Trophoblast cell (in vitro differentiated cells and primary cell): ENCODE data around the gene ZACN.

Source experiments
- DNase-seq, 2 donors: peaks; one replicate each; pipeline ENCODE4 v3.0.0-alpha.2; 2016
- H2AFZ ChIP-seq: 2 replicates; pipeline ENCODE4 v1.6.1; 2013; ENCODE audit warnings: low read length, moderate library complexity, mild to moderate bottlenecking; ENCODE audit not compliant: insufficient read depth, poor library complexity
- H2AK5ac ChIP-seq: 2 replicates; pipeline ENCODE4 v1.6.1; 2013; ENCODE audit warnings: mild to moderate bottlenecking, low read length
- H2BK120ac ChIP-seq: 2 replicates; pipeline ENCODE4 v1.6.1; 2013; ENCODE audit warnings: low read length, mild to moderate bottlenecking, moderate library complexity; ENCODE audit not compliant: insufficient read depth, poor library complexity
- H2BK12ac ChIP-seq: 2 replicates; pipeline ENCODE4 v1.6.1; 2013; ENCODE audit warnings: mild to moderate bottlenecking, low read length, moderate library complexity
- H2BK5ac ChIP-seq: 2 replicates; pipeline ENCODE4 v1.6.1; 2013; ENCODE audit warnings: low read length, low read depth, moderate library complexity, mild to moderate bottlenecking; ENCODE audit not compliant: poor library complexity
- H3K14ac ChIP-seq: 2 replicates; pipeline ENCODE4 v1.6.1; 2013; ENCODE audit warnings: mild to moderate bottlenecking, low read length
- H3K18ac ChIP-seq: 2 replicates; pipeline ENCODE4 v1.6.1; 2013; ENCODE audit warnings: mild to moderate bottlenecking, low read length
- H3K23ac ChIP-seq: 2 replicates; pipeline ENCODE4 v1.6.1; 2013; ENCODE audit warnings: low read length
- H3K27ac ChIP-seq: 2 replicates; pipeline ENCODE4 v1.5.1; 2013; ENCODE audit warnings: low read depth, mild to moderate bottlenecking, inconsistent platforms, low read length, moderate library complexity
- H3K27me3 ChIP-seq: 2 replicates; pipeline ENCODE4 v1.6.1; 2013; ENCODE audit warnings: inconsistent platforms, mild to moderate bottlenecking, low read length, moderate library complexity; ENCODE audit not compliant: insufficient read depth
- H3K36me3 ChIP-seq, 2 experiments: 1 replicate in 1 of 2; 2 replicates in 1 of 2; pipeline ENCODE4 v1.6.1; 2013; ENCODE audit warnings: low read length in 2 of 2, mild to moderate bottlenecking in 2 of 2, moderate library complexity in 1 of 2; ENCODE audit not compliant: insufficient read depth in 2 of 2, control insufficient read depth in 1 of 2
- H3K4ac ChIP-seq: 2 replicates; pipeline ENCODE4 v1.6.1; 2013; ENCODE audit warnings: low read depth, mild to moderate bottlenecking, low read length, moderate library complexity
- H3K4me1 ChIP-seq, 2 experiments: 1 replicate in 1 of 2; 2 replicates in 1 of 2; pipeline ENCODE4 v1.6.1; 2013; ENCODE audit warnings: low read length in 2 of 2, mild to moderate bottlenecking in 2 of 2, moderate library complexity in 1 of 2; ENCODE audit not compliant: insufficient read depth in 2 of 2, control insufficient read depth in 1 of 2
- H3K4me2 ChIP-seq: 2 replicates; pipeline ENCODE4 v1.6.1; 2013; ENCODE audit warnings: inconsistent platforms, mild to moderate bottlenecking, low read length, moderate library complexity
- H3K4me3 ChIP-seq: 2 replicates; pipeline ENCODE4 v1.5.1; 2013; ENCODE audit warnings: mild to moderate bottlenecking, low read depth, low read length, inconsistent platforms
- H3K79me1 ChIP-seq: one replicate; pipeline ENCODE4 v1.6.1; 2013; ENCODE audit warnings: low read length
- H3K79me2 ChIP-seq: 2 replicates; pipeline ENCODE4 v1.6.1; 2013; ENCODE audit warnings: low read length, mild to moderate bottlenecking; ENCODE audit not compliant: control insufficient read depth, insufficient read depth, poor library complexity
- H3K9ac ChIP-seq: 2 replicates; pipeline ENCODE4 v1.6.1; 2013; ENCODE audit warnings: mild to moderate bottlenecking, low read length
- H3K9me3 ChIP-seq: 2 replicates; pipeline ENCODE4 v1.6.1; 2013; ENCODE audit warnings: low read depth, mild to moderate bottlenecking, control low read depth, inconsistent platforms, low read length; ENCODE audit not compliant: insufficient read depth
- H4K12ac ChIP-seq: 2 replicates; pipeline ENCODE4 v1.6.1; 2013; ENCODE audit warnings: low read depth, mild to moderate bottlenecking, low read length, moderate library complexity
- H4K8ac ChIP-seq: 2 replicates; pipeline ENCODE4 v1.6.1; 2013; ENCODE audit warnings: low read depth, mild to moderate bottlenecking, low read length, moderate library complexity
- H4K91ac ChIP-seq: one replicate; pipeline ENCODE4 v1.6.1; 2013; ENCODE audit warnings: low read depth, mild to moderate bottlenecking, low read length, moderate library complexity
- WGBS: extraction: QIAGEN DNeasy Blood & Tissue Kit; methylation state at CpG from one replicate; pipeline ENCODE4 v1.1.7; 2013; ENCODE audit warnings: missing lambda C conversion rate; ENCODE audit not compliant: insufficient read length, insufficient coverage; ENCODE audit errors: extremely low coverage; 5-methylcytosine and 5-hydroxymethylcytosine counted together

The ZACN gene

DNA sequence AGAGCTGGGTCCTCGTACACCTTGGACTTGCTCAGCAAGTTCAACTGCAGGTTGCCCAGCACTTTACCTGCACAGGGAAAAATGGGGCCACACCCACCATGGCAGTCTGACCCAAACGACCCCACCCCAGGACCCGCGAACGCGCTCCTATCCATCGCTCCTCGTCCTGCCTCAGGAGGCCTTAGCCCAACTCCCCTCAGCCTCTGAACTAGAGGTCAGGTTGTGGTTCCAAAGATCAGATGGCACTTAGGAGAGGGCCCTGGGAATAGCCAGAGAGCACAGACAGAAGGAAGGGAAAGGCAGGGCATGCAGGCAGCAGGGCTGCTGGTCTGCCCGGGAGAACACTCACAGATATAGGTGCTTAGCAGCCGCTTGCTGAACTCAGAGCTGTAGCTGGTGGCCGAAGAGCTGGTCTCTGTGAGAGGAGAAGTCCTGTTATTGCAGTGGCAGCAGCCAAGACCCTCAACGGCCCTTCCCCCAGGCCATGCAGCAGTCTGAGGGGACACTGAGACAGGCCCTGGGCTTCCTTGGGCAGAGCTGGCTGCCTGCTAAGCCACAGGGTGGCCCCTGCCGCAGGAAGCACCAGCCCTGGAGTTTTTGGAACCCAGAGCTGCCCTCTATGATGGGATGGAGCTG lies 6.9 kb downstream of the ZACN start:
- no peak overlapping the region for H3K23ac ChIP-seq

DNA sequence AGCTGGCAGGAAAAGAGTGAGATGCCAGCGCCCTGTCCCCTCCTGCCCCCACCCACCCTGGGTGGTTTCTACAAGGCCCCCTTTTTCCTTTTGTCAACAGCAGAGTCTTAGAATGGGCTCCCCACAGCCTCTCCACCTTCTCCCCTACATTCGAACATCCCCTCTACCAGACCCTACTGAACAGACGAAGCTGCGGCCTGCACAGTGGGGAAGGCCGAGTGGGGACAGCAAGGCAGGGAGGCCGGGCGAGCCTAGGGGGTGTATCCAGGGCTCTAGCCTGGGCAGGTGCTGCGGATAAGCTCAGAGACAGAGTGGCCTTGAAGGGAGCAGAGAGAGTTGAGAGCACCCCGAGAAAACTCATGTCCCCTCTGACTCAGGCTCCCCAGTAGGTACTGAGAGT lies 7.4 kb downstream of the ZACN start:
- WGBS: no CpG with 5 or more reads among the region's 9 CpGs

More for the DNA sequence above, 6.9 kb downstream of the ZACN start:
- Histone ChIP-seq H4K91ac (no peak overlapping the region), H3K14ac (no peak overlapping the region), H4K8ac (no peak overlapping the region), H3K4me1 (no peaks in the 10 kb centered on the region), H3K18ac (no peak overlapping the region), H2BK12ac (no peak overlapping the region), H3K27me3 (no peaks in the 10 kb centered on the region), H3K36me3 (peaks cover 81 to 84% of the 10 kb centered on the region in 2 experiments), H3K4ac (no peak overlapping the region), H3K9me3 (no peaks in the 10 kb centered on the region), H3K79me1 (no peaks in the 10 kb centered on the region), H2AFZ (no peak overlapping the region), H3K79me2 (no peaks in the 10 kb centered on the region), H2AK5ac (no peak overlapping the region), H3K9ac (no peak overlapping the region), H2BK120ac (no peak overlapping the region), H3K4me2 (no peak overlapping the region), H3K4me3 (no peak overlapping the region), H3K27ac (no peak overlapping the region), H4K12ac (no peak overlapping the region), H2BK5ac (no peak overlapping the region)
- no CpG with 5 or more reads among the region's 13 CpGs for WGBS
- no peak for DNase-seq

DNA sequence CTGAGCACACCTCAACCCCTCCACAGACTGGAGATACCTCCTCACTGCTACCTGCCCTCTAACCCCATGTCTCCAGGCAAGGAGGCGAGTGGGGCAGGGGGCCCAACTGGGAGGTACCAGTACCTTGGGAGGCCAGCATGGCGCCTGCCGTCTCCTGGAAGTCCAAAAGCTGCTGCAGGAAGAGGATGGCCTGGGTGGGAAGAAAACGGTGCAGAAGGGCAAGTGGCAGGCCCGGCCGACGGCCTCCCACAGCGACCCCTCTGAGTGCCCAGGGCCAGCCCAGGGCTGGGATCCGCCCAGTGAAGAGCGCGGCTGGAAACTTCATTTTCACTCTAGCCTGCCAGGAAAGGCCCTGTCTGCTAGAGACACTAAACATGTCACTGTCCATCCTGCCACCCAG lies 8.5 kb downstream of the ZACN start:
- H4K91ac ChIP-seq: no peak overlapping the region
- H3K4me3 ChIP-seq: no peak overlapping the region
- no peak overlapping the region for H3K9ac ChIP-seq
- DNase-seq: no peak
- no peaks in the 10 kb centered on the region for H3K27me3 ChIP-seq
- no peak overlapping the region for H2BK120ac ChIP-seq
- H3K36me3 ChIP-seq: peaks cover 92 to 95% of the 10 kb centered on the region in 2 experiments
- no peak overlapping the region for H2AFZ ChIP-seq
- no peaks in the 10 kb centered on the region for H3K9me3 ChIP-seq
- H3K27ac ChIP-seq: no peak overlapping the region
- no peak overlapping the region for H2BK12ac ChIP-seq
- no peak overlapping the region for H3K18ac ChIP-seq
- H4K8ac ChIP-seq: no peak overlapping the region
- no CpG with 5 or more reads among the region's 11 CpGs for WGBS
- no peak overlapping the region for H2AK5ac ChIP-seq
- H3K4me1 ChIP-seq: no peaks in the 10 kb centered on the region
- no peak overlapping the region for H3K4ac ChIP-seq
- H3K23ac ChIP-seq: no peak overlapping the region
- no peaks in the 10 kb centered on the region for H3K79me1 ChIP-seq
- no peak overlapping the region for H3K4me2 ChIP-seq
- H2BK5ac ChIP-seq: no peak overlapping the region
- no peak overlapping the region for H4K12ac ChIP-seq
- no peaks in the 10 kb centered on the region for H3K79me2 ChIP-seq
- no peak overlapping the region for H3K14ac ChIP-seq

More for the DNA sequence above, 7.4 kb downstream of the ZACN start:
- no peak overlapping the region for H4K8ac ChIP-seq
- H3K4me3 ChIP-seq: no peak overlapping the region
- no peak overlapping the region for H2BK5ac ChIP-seq
- no peak overlapping the region for H2BK12ac ChIP-seq
- no peak overlapping the region for H2AK5ac ChIP-seq
- no peak overlapping the region for H4K12ac ChIP-seq
- H3K27ac ChIP-seq: no peak overlapping the region
- no peaks in the 10 kb centered on the region for H3K79me2 ChIP-seq
- no peak overlapping the region for H2BK120ac ChIP-seq
- no peak for DNase-seq
- no peaks in the 10 kb centered on the region for H3K4me1 ChIP-seq
- peaks cover 86 to 89% of the 10 kb centered on the region in 2 experiments for H3K36me3 ChIP-seq
- no peak overlapping the region for H4K91ac ChIP-seq
- H3K79me1 ChIP-seq: no peaks in the 10 kb centered on the region
- H3K9me3 ChIP-seq: no peaks in the 10 kb centered on the region
- no peak overlapping the region for H3K18ac ChIP-seq
- no peak overlapping the region for H2AFZ ChIP-seq
- no peak overlapping the region for H3K23ac ChIP-seq
- H3K14ac ChIP-seq: no peak overlapping the region
- H3K4me2 ChIP-seq: no peak overlapping the region
- H3K9ac ChIP-seq: no peak overlapping the region
- H3K4ac ChIP-seq: no peak overlapping the region
- H3K27me3 ChIP-seq: no peaks in the 10 kb centered on the region

DNA sequence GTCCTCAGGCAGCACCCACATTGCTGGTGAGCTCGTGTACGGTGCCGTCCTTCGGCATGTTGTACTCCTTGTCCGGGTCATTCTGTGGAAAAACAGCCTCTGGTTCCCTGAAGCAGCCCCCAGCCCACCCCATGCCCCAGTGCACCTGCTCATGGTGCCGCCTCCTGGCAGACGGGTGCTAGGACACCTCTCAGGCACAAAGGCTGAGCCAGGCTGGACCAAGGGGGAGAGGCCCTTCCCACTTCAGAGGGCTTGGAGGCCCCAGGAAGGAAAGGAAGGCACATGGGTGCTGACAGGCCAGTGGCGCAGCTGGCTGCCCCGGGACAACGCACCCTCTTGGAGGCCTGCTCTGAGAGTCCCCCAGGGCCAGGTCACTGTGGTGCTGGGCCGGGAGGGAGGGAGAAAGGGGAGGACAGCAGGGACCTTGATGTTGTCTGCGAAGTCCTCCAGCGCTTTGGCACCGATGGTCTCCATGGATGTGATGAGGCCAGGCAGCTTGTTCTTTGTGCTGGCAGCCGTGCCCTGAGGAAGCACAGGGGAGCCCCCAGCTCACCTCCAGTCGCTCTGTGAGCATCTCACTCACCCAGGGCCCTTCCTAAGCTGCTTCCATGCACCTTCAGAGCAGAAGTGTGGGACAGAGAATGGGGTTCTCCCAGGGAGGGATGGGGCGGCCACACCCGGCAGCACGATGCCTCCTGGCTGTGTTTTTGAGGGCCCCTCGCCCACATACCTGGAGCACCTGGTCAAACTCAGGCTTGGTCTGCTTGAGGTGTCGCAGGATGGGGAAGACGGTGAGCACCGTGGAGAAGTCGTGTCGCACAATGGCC lies 9.3 kb downstream of the ZACN start:
- Histone ChIP-seq H3K23ac (no peak overlapping the region), H3K79me1 (no peaks in the 10 kb centered on the region), H3K4me1 (no peaks in the 10 kb centered on the region), H2BK120ac (no peak overlapping the region), H3K27me3 (no peaks in the 10 kb centered on the region), H2BK12ac (no peak overlapping the region), H4K12ac (no peak overlapping the region), H3K18ac (no peak overlapping the region), H2AFZ (no peak overlapping the region), H3K79me2 (no peaks in the 10 kb centered on the region), H3K9me3 (peaks cover 1% of the 10 kb centered on the region), H4K91ac (no peak overlapping the region), H3K36me3 (peaks cover 93 to 96% of the 10 kb centered on the region in 2 experiments), H3K4ac (no peak overlapping the region), H3K27ac (no peak overlapping the region), H3K14ac (no peak overlapping the region), H2BK5ac (no peak overlapping the region), H2AK5ac (no peak overlapping the region), H3K9ac (no peak overlapping the region), H3K4me2 (no peak overlapping the region), H3K4me3 (no peak overlapping the region), H4K8ac (no peak overlapping the region)
- WGBS: no CpG with 5 or more reads among the region's 25 CpGs
- no peak for DNase-seq
